K562 (cell line): Measurements from ENCODE around the gene CRK. TPM values are rescaled to one million over a fixed set of nuclear protein-coding genes. Genes with fewer than 3 reads are reported as not detected.

Experiments
- ATAC-seq: fragments of 200-7000 bp; cut with Tn5 transposase; 3 replicates; pipeline ENCODE4 v1.9.1; 2020; ENCODE audit warnings: moderate library complexity
- BruUV-seq: library from RNA; stranded (reverse); fragments of 400-500 nt; replicated peaks from 2 replicates; lab custom pipeline; 2021; lab: Mats Ljungman, UMichigan
- CTCF ChIA-PET: fragments of 300-600 bp; formaldehyde crosslinking; extraction: SDS; loops from one replicate; lab custom pipeline; 2021; ENCODE audit warnings: low intra/inter-chr PET ratio; lab: Yijun Ruan, JAX
- POLR2A ChIA-PET: fragments of 300-600, 350-650 bp; sonication (Branson Sonifier 250); formaldehyde crosslinking; extraction: SDS; loops from one replicate; lab custom pipeline; 2021; ENCODE audit warnings: antibody characterized with exemption, inconsistent platforms; lab: Yijun Ruan, JAX
- DNase-seq, 4 experiments: peaks; one replicate each; pipeline versions ENCODE4 v3.0.0 to v3.0.0-alpha.2; 2011 to 2018; ENCODE audit warnings: low spot score in 3 of 4, mixed read lengths in 3 of 4; ENCODE audit errors: extremely low read depth in 1 of 4
- FAIRE-seq: peaks from 2 replicates; lab custom pipeline; 2011; peaks lifted over from hg19 to GRCh38; lab: Jason Lieb, UNC
- H2AFZ ChIP-seq: 2 replicates; pipeline ENCODE4 v1.6.0; 2011; ENCODE audit warnings: low read depth, low read length, control low read depth, inconsistent platforms
- H3K27ac ChIP-seq: fragments of 200-600 bp; 3 replicates; pipeline ENCODE4 v1.8.0; 2011; ENCODE audit warnings: low read depth, mild to moderate bottlenecking, control low read depth, inconsistent platforms, low read length, moderate library complexity, mixed read lengths; ENCODE audit errors: extremely low read depth
- H3K27me3 ChIP-seq, 2 experiments: fragments of 300-600 bp in 1 of 2; 2 replicates in 1 of 2; 3 replicates in 1 of 2; pipeline versions ENCODE4 v1.6.0 to v1.8.0; 2011; ENCODE audit warnings: inconsistent platforms in 2 of 2, low read length in 2 of 2, mild to moderate bottlenecking in 1 of 2, mixed read lengths in 1 of 2, moderate library complexity in 1 of 2; ENCODE audit not compliant: control insufficient read depth in 2 of 2, insufficient read depth in 2 of 2
- H3K36me3 ChIP-seq: fragments of 300-600 bp; 3 replicates; pipeline ENCODE4 v1.8.0; 2011; ENCODE audit warnings: mild to moderate bottlenecking, low read length, inconsistent platforms; ENCODE audit not compliant: control insufficient read depth, insufficient read depth
- H3K4me1 ChIP-seq, 2 experiments: fragments of 200-600 bp in 1 of 2; replicated peaks in 1 of 2; 2 replicates in 1 of 2; 3 replicates in 1 of 2; pipeline versions ENCODE4 v1.5.1 to v1.8.0; 2011; ENCODE audit warnings: inconsistent platforms in 2 of 2, low read length in 2 of 2, mild to moderate bottlenecking in 1 of 2, mixed read lengths in 1 of 2, moderate library complexity in 1 of 2; ENCODE audit not compliant: control insufficient read depth in 2 of 2, insufficient read depth in 2 of 2
- H3K4me2 ChIP-seq: 2 replicates; pipeline ENCODE4 v1.6.1; 2011; ENCODE audit warnings: low read length, control low read depth, inconsistent platforms, mixed read lengths; ENCODE audit not compliant: insufficient read depth
- H3K4me3 ChIP-seq: fragments of 200-600 bp; sonication (generic), shearing (Covaris generic); 2 replicates; pipeline ENCODE4 v1.5.1; 2016; ENCODE audit warnings: control low read depth, inconsistent platforms
- H3K79me2 ChIP-seq: fragments of 200-600 bp; 3 replicates; pipeline ENCODE4 v1.8.0; 2011; ENCODE audit warnings: low read length, inconsistent platforms; ENCODE audit not compliant: control insufficient read depth, insufficient read depth
- H3K9ac ChIP-seq, 2 experiments: 2 replicates each; pipeline versions ENCODE4 v1.6.0 to v1.6.1; 2011; ENCODE audit warnings: low read depth in 2 of 2, low read length in 2 of 2, control low read depth in 1 of 2, inconsistent platforms in 1 of 2, mild to moderate bottlenecking in 1 of 2, mixed read lengths in 1 of 2; ENCODE audit not compliant: insufficient read depth in 1 of 2
- H3K9me1 ChIP-seq: one replicate; pipeline ENCODE4 v1.6.0; 2011; ENCODE audit warnings: inconsistent platforms, mild to moderate bottlenecking, low read length, moderate library complexity; ENCODE audit not compliant: control insufficient read depth, insufficient read depth
- H3K9me3 ChIP-seq: replicated peaks from 2 replicates; pipeline ENCODE4 v1.5.1; 2011; ENCODE audit warnings: low read depth, low read length, inconsistent platforms; ENCODE audit not compliant: control insufficient read depth, insufficient read depth
- H4K20me1 ChIP-seq: replicated peaks from 2 replicates; pipeline ENCODE4 v1.6.1; 2011; ENCODE audit warnings: low read length, inconsistent platforms, mixed read lengths; ENCODE audit not compliant: control insufficient read depth, insufficient read depth
- CTBP1 ChIP-seq: fragments of 450-650 bp; IDR thresholded peaks from 2 replicates; pipeline ENCODE4 v1.6.1; 2016; ENCODE audit warnings: borderline replicate concordance
- MBD1 ChIP-seq: fragments of 250-450 bp; sonication (Bioruptor Pico); IDR thresholded peaks from 2 replicates; pipeline ENCODE4 v1.8.0; 2022; ENCODE audit warnings: inconsistent platforms
- MCM7 ChIP-seq, 2 experiments: fragments of 450-650 bp; IDR thresholded peaks; 2 replicates each; pipeline ENCODE4 v1.6.1; 2016 to 2018
- MITF ChIP-seq: IDR thresholded peaks from 2 replicates; pipeline ENCODE4 v1.6.1; 2014; ENCODE audit warnings: antibody characterized with exemption
- MTA2 ChIP-seq: fragments of 450-650 bp; IDR thresholded peaks from 2 replicates; pipeline ENCODE4 v1.6.1; 2016; ENCODE audit warnings: low read depth
- RBM25 ChIP-seq: fragments of 200-400 bp; formaldehyde crosslinking; IDR thresholded peaks from 2 replicates; pipeline ENCODE4 v1.6.1; 2018; ENCODE audit warnings: low read length, low read depth, moderate library complexity; ENCODE audit not compliant: severe bottlenecking
- TBL1XR1 ChIP-seq, 2 experiments: IDR thresholded peaks; 2 replicates each; pipeline ENCODE4 v1.6.1; 2012; ENCODE audit warnings: improper control_type of control experiment in 2 of 2, low read length in 2 of 2, mild to moderate bottlenecking in 1 of 2
- ZBTB7A ChIP-seq: IDR thresholded peaks from 2 replicates; pipeline ENCODE4 v1.6.1; 2011; ENCODE audit warnings: low read depth, mild to moderate bottlenecking, low read length, moderate library complexity, borderline replicate concordance; ENCODE audit not compliant: control insufficient read depth
- ZNF316 ChIP-seq: fragments of 450-650 bp; IDR thresholded peaks from 2 replicates; pipeline ENCODE4 v1.6.1; 2016
- ZNF511 ChIP-seq: sonication (generic); formaldehyde crosslinking; IDR thresholded peaks from 2 replicates; pipeline ENCODE4 v1.8.0; 2022; ENCODE audit warnings: mild to moderate bottlenecking, missing genetic modification reagents
- WGBS: fragments of 100-300 bp; shearing (Covaris generic); methylation state at CpG from one replicate; pipeline ENCODE4 v1.1.6; 2016; ENCODE audit warnings: low coverage, mixed read lengths; ENCODE audit not compliant: insufficient coverage; ENCODE audit errors: missing lambda C conversion rate; 5-methylcytosine and 5-hydroxymethylcytosine counted together
- in situ Hi-C: fragments of 300-500 bp; cut with MboI; formaldehyde crosslinking; loops from 4 replicates; pipeline ENCODE4 v1.15.0; 2018; ENCODE audit warnings: inconsistent platforms, mixed read lengths
- intact Hi-C: fragments of 100-400 bp; cut with micrococcal nuclease; formaldehyde crosslinking; loops from 2 replicates; pipeline ENCODE4 v1.14.2; 2022
- polyA plus RNA-seq, 8 experiments: library from polyadenylated mRNA; depleted of rRNA in 4 of 8; stranded (reverse) in 5 of 8; unstranded in 3 of 8; fragments of >200 nt; fragmentation: Nextera tagmentation in 2 of 8; fragmentation: Illumina TruSeq in 1 of 8; extraction: Ambion mirVana in 2 of 8; extraction: Trizol in 1 of 8; gene quantifications; 2 replicates each; pipeline versions ENCODE4 v1.2.1 to v1.2.3, GENCODE V29; 2011 to 2014; ENCODE audit warnings: inconsistent platforms in 1 of 8, missing spikeins in 1 of 8
- total RNA-seq, 7 experiments: library from RNA; depleted of rRNA in 6 of 7; stranded (reverse); fragments of >200 nt in 6 of 7; fragmentation: Illumina TruSeq in 2 of 7; extraction: Trizol in 2 of 7; gene quantifications; 2 replicates each; pipeline versions ENCODE4 v1.2.1 to v1.2.3, GENCODE V29; 2011 to 2021; ENCODE audit warnings: low replicate concordance in 1 of 7

Gene CRK
- total and polyA plus RNA-seq, 9 of the 15 experiments (the other 6 are each of a cell fraction or from before 2014, with no cell fraction given) = 13.1 to 40.2 (median 26.1) TPM

GRCh38 chr17:1384905-1385435 is 71.1 kb downstream of the CRK start:
- intact Hi-C loops = no loop called here
- no peak overlapping the region for H3K27ac ChIP-seq
- H3K27me3 ChIP-seq = no peaks in the 10 kb centered on the region
- BruUV-seq = no TSS peak
- FAIRE-seq (no peak), ATAC-seq (no peak), DNase-seq (no peak)
- ChIA-PET POLR2A (interaction anchor here (0.7 to 2.6 kb wide), 3 partner anchors 13 to 51 kb away, joined by 3 to 11 read pairs (median 4); no protein-coding TSS in a partner anchor), CTCF (no interaction called here)
- peaks cover 5% of the 10 kb centered on the region for H3K9me1 ChIP-seq
- H3K79me2 ChIP-seq = peaks cover 99% of the 10 kb centered on the region
- no peak overlapping the region for H2AFZ ChIP-seq
- no peak overlapping the region for H3K4me2 ChIP-seq
- H3K9me3 ChIP-seq = no peaks in the 10 kb centered on the region
- H3K4me3 ChIP-seq = no peak overlapping the region
- H4K20me1 ChIP-seq = peaks cover 46% of the 10 kb centered on the region
- 0% methylated on average over 1 of the region's 1 CpG for WGBS
- peaks cover 28% of the 10 kb centered on the region; the same call in 2 of the 3 replicates for H3K36me3 ChIP-seq
- peaks cover 3 to 4% of the 10 kb centered on the region in 2 experiments; a peak in 3 of 5 replicates for H3K4me1 ChIP-seq
- H3K9ac ChIP-seq = no peak overlapping the region
- in situ Hi-C loops = no loop called here
- no peak for TF ChIP-seq CTBP1
- no peak for TF ChIP-seq ZBTB7A
- TF ChIP-seq MTA2 = no peak
- TF ChIP-seq MBD1 = no peak
- TF ChIP-seq MCM7 (IDR thresholded peaks at IDR 0.05) = no peak
- no peak for TF ChIP-seq RBM25
- TF ChIP-seq ZNF511 (CRISPR knock-in tag) = no peak
- no peak for TF ChIP-seq MITF
- no peak for TF ChIP-seq ZNF316
- no peak for TF ChIP-seq TBL1XR1 (IDR thresholded peaks at IDR 0.05; ENCODE audit: low read length in 2 of 2)
- TF ChIP-seq, all 486 proteins: peak for 0
